Raji (cell line): ENCODE measurements around the gene RPS6KA6.

Experiments used
- POLR2A ChIP-seq: IDR thresholded peaks from 2 replicates; pipeline ENCODE4 v1.6.1; 2011; ENCODE audit warnings: low read depth, low read length, control low read depth; ENCODE audit not compliant: insufficient read depth

Gene RPS6KA6

GRCh38 chrX:84187533-84188319, at the start of gene RPS6KA6:
TSS of gene RPS6KA6 (minus strand) at chrX:84188199. CDS start at chrX:84187899, 300 bp downstream.
- TF ChIP-seq POLR2A: no peak

GRCh38 chrX:84224741-84225140, 36.7 kb upstream of the RPS6KA6 start:
- no peak for TF ChIP-seq POLR2A

GRCh38 chrX:84223261-84223660, 35.3 kb upstream of the RPS6KA6 start:
- TF ChIP-seq POLR2A: no peak

GRCh38 chrX:84221181-84221580, 33.2 kb upstream of the RPS6KA6 start:
- no peak for TF ChIP-seq POLR2A

GRCh38 chrX:84219551-84219950, 31.6 kb upstream of the RPS6KA6 start:
- TF ChIP-seq POLR2A: no peak

- no peak for TF ChIP-seq POLR2A
Observed at GRCh38 chrX:84218726-84219125, 30.7 kb upstream of the RPS6KA6 start.

DNA sequence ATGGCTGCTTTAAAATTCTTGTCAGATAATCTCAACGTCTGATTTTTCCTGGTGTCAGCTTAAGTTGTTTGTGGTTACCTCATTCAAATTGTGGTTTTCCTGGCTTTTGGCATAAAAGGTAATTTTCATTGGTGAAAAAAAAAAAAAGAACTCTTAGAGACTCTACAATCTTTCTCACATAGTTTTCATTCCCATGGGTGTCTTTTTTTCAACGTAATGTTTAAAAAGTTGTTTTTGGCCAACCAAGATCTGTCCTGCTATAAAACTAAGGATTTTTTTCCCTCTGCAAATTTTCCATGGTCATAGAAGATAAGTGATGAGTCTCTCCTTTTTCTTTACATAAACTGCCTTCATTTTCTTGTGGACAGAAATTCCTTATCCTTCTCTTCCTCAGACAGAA, 28.9 kb upstream of the RPS6KA6 start:
- no peak for TF ChIP-seq POLR2A

DNA sequence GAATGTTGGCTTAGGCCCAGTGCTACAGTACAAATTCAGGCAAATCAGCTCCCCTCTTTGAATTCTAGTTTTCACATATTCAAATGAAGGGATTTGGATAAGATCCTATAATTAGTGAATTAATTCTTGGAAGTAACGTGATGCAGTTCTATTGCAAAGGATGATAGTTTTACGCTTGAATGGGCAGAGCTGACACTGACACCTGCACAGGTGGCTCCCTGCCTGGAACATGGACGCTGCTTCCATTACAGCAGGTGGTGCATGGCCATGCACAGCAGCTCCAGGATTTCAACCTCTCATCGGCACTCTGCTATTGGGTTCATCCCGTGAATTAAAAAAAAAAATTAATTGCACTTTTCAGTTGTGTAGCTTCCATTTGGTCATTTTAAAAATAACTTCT, 28.4 kb upstream of the RPS6KA6 start:
- no peak for TF ChIP-seq POLR2A

GRCh38 chrX:84205276-84205675, 17.3 kb upstream of the RPS6KA6 start:
- no peak for TF ChIP-seq POLR2A

DNA sequence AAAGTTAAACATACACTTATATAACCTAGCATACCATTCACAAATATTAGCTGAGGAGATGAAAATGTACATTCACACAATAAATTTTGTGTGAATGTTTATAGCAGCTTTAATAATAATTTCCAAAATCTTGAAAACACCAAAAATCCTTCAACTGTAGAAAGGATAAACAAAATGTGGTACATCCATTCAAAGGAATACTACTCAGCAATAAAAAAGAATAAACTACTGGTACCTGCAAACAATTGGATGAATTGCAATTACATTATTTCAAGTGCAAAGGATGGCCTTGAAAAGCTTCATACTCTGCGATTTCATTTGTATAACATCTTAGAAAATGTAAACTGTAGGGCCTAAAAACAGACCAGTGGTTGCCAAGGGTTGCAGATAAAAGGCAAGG, 11.7 kb upstream of the RPS6KA6 start:
- no peak for TF ChIP-seq POLR2A

- TF ChIP-seq POLR2A: no peak
Observed at GRCh38 chrX:84197550-84197949, 9.6 kb upstream of the RPS6KA6 start.

GRCh38 chrX:84192006-84192405, 4.0 kb upstream of the RPS6KA6 start:
- TF ChIP-seq POLR2A: no peak

GRCh38 chrX:84189125-84189524, 1.1 kb upstream of the RPS6KA6 start:
- TF ChIP-seq POLR2A: no peak

GRCh38 chrX:84188320-84188834, 378 bp upstream of the RPS6KA6 start:
- TF ChIP-seq POLR2A: no peak

DNA sequence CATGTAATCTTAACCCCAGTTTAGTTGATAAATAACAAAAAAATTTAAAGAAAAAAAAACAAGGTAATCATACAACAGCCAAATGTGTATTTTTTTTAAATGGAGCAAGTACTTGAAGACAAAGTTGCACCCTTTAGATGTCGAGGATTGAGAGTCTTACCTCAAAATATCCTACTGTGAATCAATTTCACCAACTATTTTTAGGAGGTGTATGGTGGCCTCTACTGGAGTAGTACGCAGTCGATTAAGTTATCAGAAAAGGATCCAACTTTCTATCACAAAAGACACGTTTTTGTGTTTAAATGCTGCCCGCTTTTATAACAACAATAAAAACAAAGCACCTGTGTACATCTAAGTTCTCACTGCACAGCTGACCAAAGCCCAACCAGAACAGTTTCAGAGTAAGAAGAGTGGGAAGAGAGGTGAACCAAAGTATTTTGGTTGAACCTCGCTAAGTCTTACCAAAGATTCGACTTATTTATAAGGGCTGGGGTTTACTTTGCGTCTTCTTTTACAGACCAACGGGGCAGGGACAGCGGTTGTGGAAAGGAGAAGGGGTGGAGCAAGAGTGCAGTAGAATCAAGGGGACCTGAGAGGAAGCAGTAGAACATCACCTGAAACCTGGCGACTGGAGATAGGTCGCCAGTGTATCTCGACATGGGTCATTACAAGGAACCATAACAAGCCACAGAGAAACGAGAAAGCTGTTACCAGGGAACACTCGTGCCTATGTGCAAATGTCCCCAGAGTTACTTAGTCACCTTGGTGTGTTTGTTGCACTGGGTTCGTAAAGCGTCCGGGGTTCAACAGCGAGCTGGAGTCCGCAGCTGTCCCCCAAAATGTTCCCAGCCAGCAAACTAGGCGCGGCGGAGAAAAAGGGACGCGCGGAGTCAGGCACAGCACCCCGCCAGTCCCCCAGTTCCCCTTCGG, 1.1 kb downstream of the RPS6KA6 start:
- no peak for TF ChIP-seq POLR2A

- no peak for TF ChIP-seq POLR2A
Observed at GRCh38 chrX:84182516-84182915, 5.5 kb downstream of the RPS6KA6 start.

DNA sequence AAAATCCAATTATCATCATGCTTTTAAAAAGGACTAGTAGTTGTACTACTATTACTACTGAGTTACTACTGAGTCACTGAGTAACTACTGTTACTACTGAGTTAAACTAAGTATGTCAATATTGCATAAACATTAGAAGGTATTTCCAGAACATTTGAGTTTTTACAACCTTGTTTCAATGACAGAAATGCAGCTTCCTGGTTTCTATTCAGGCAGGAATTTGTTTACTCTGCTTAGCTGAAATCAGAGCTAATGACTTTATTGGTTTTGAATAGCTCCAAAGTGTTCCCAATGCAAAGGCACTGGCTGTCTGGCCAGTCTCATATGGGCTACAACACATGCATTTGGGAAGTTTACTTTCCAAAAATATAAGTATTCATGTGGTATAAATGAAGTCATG, 12.0 kb downstream of the RPS6KA6 start:
- TF ChIP-seq POLR2A: no peak

DNA sequence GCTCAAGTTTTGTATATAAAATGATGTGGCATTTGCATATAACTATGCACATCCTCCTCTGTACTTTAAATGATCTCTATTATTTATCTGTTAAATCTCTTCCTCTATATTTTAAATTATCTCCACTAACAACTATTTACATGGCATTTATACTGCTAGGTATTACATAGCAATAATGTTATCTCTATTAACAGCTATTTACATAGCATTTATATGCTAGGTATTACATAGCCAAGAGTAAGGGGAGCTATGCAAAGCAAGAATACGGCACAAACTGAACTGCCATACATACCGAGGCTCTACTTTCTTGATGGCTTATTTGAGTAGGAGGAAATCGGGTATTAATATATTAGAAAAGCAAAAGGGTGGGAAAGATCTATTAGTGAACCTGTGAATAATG, 12.7 kb downstream of the RPS6KA6 start:
- no peak for TF ChIP-seq POLR2A
